ENCODE measurements around the gene EVI5.
A peak's percentile ranks its signal among the peaks of the same experiment; 100 is the strongest.

Gene EVI5

GRCh38 chr1:92583821-92584760, 200.8 kb downstream of the EVI5 start:
- Histone ChIP-seq H3K36me3 (ENCODE audit: insufficient read depth, low read length) (no peaks in the 10 kb centered on the region), H3K27me3 (ENCODE audit: insufficient read depth, low read length, poor library complexity) (no peaks in the 10 kb centered on the region), H3K4me2 (ENCODE audit: insufficient read depth, low read length) (peak overlapping the region; percentile 52), H3K27ac (ENCODE audit: low read length) (peak overlapping the region; percentile 84), H2AFZ (ENCODE audit: low read depth, low read length) (peak overlapping the region; percentile 12), H3K9ac (ENCODE audit: low read depth, low read length) (peak overlapping the region; percentile 52), H3K79me2 (ENCODE audit: insufficient read depth, low read length) (no peaks in the 10 kb centered on the region), H3K4me1 (ENCODE audit: insufficient read depth, low read length) (peaks cover 29% of the 10 kb centered on the region), H3K4me3 (ENCODE audit: low read depth in 1 of 2, low read length in 2 of 2) (peak overlapping the region in 1 of 2 experiments; percentile 26; a peak in 2 of 4 replicates), H3K9me3 (ENCODE audit: insufficient read depth, low read length, severe bottlenecking) (peaks cover 3% of the 10 kb centered on the region), H4K20me1 (ENCODE audit: insufficient read depth, low read length) (no peaks in the 10 kb centered on the region)
- TF ChIP-seq EZH2 (IDR thresholded peaks at IDR 0.05; ENCODE audit: borderline replicate concordance, low read depth, low read length, severe bottlenecking): no peak
- TF ChIP-seq, protein P1, sequence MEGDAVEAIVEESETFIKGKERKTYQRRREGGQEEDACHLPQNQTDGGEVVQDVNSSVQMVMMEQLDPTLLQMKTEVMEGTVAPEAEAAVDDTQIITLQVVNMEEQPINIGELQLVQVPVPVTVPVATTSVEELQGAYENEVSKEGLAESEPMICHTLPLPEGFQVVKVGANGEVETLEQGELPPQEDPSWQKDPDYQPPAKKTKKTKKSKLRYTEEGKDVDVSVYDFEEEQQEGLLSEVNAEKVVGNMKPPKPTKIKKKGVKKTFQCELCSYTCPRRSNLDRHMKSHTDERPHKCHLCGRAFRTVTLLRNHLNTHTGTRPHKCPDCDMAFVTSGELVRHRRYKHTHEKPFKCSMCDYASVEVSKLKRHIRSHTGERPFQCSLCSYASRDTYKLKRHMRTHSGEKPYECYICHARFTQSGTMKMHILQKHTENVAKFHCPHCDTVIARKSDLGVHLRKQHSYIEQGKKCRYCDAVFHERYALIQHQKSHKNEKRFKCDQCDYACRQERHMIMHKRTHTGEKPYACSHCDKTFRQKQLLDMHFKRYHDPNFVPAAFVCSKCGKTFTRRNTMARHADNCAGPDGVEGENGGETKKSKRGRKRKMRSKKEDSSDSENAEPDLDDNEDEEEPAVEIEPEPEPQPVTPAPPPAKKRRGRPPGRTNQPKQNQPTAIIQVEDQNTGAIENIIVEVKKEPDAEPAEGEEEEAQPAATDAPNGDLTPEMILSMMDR (IDR thresholded peaks at IDR 0.05; ENCODE audit: borderline replicate concordance, extremely low read depth, low read length, poor library complexity, severe bottlenecking): peak; percentile 55
- ATAC-seq (ENCODE audit: insufficient read depth, low read depth) (peak; percentile 98), DNase-seq (no peak)

DNA sequence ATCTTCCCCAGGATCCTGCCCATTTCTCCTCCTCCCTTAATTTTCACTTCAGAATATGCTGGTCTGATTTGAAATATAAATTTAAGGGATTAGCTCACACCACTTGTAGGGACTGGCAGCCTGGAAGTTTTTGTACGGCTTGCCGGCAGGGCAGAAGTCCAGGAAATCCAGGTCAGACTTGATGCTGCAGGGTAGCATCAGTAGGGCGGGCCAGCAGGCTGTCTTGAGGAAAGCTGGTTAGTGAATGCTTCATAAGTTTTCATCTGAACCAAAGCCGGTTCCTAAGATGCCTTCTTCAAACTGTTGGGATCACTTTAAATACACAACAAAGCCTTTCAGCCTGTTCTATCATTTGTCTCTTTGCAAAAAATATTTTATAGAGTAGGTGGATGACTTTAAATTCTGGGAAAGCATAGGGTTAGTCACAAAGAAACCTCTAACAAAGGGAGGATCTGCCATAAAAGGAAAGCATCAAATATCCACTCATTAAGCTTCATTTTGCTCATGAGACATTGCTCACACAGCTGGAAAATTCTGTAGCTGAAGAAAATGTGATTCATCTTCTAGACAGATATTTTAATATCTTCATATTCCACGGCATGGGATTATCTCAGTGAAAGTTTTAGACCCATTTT, 207.5 kb downstream of the EVI5 start:
- Histone ChIP-seq H3K79me2 (ENCODE audit: insufficient read depth, low read length) (no peaks in the 10 kb centered on the region), H3K27me3 (ENCODE audit: insufficient read depth, low read length, poor library complexity) (no peaks in the 10 kb centered on the region), H2AFZ (ENCODE audit: low read depth, low read length) (no peak overlapping the region; the same call in 1 of the 2 replicates), H4K20me1 (ENCODE audit: insufficient read depth, low read length) (no peaks in the 10 kb centered on the region), H3K4me1 (ENCODE audit: insufficient read depth, low read length) (peaks cover 1% of the 10 kb centered on the region), H3K27ac (ENCODE audit: low read length) (no peak overlapping the region), H3K9me3 (ENCODE audit: insufficient read depth, low read length, severe bottlenecking) (no peaks in the 10 kb centered on the region), H3K4me2 (ENCODE audit: insufficient read depth, low read length) (no peak overlapping the region), H3K9ac (ENCODE audit: low read depth, low read length) (no peak overlapping the region), H3K4me3 (ENCODE audit: low read depth in 1 of 2, low read length in 2 of 2) (no peak overlapping the region), H3K36me3 (ENCODE audit: insufficient read depth, low read length) (no peaks in the 10 kb centered on the region)
- no peak for DNase-seq
- no peak for TF ChIP-seq EZH2 (IDR thresholded peaks at IDR 0.05; ENCODE audit: borderline replicate concordance, low read depth, low read length, severe bottlenecking)
- TF ChIP-seq, protein P1 (IDR thresholded peaks at IDR 0.05; ENCODE audit: borderline replicate concordance, extremely low read depth, low read length, poor library complexity, severe bottlenecking): no peak
- no peak for ATAC-seq (ENCODE audit: insufficient read depth, low read depth)

DNA sequence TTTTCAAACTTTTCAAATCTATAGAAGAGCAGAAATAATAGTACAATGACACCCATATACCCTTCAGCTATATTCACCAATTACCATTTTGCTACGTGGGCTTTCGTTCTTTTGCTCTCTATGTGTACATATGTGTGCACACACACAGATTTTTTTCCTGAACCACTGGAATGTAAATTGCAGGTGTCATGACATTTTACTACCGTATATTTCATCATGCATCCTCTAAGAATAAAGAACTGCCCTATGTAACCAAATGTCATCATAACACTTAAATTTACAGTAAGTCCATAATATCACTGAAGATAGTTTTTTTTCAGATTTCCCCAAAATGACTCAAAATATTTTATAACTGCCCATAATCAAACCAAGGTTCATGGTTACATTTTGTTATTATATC, 209.8 kb downstream of the EVI5 start:
- Histone ChIP-seq H3K9me3 (ENCODE audit: insufficient read depth, low read length, severe bottlenecking) (no peaks in the 10 kb centered on the region), H3K27ac (ENCODE audit: low read length) (no peak overlapping the region), H3K9ac (ENCODE audit: low read depth, low read length) (no peak overlapping the region), H3K4me1 (ENCODE audit: insufficient read depth, low read length) (no peaks in the 10 kb centered on the region), H3K36me3 (ENCODE audit: insufficient read depth, low read length) (no peaks in the 10 kb centered on the region), H4K20me1 (ENCODE audit: insufficient read depth, low read length) (no peaks in the 10 kb centered on the region), H3K4me2 (ENCODE audit: insufficient read depth, low read length) (no peak overlapping the region), H3K4me3 (ENCODE audit: low read depth in 1 of 2, low read length in 2 of 2) (no peak overlapping the region), H3K79me2 (ENCODE audit: insufficient read depth, low read length) (no peaks in the 10 kb centered on the region), H2AFZ (ENCODE audit: low read depth, low read length) (no peak overlapping the region), H3K27me3 (ENCODE audit: insufficient read depth, low read length, poor library complexity) (no peaks in the 10 kb centered on the region)
- TF ChIP-seq, protein P1 (IDR thresholded peaks at IDR 0.05; ENCODE audit: borderline replicate concordance, extremely low read depth, low read length, poor library complexity, severe bottlenecking): no peak
- no peak for TF ChIP-seq EZH2 (IDR thresholded peaks at IDR 0.05; ENCODE audit: borderline replicate concordance, low read depth, low read length, severe bottlenecking)
- DNase-seq (no peak), ATAC-seq (ENCODE audit: insufficient read depth, low read depth) (no peak)

Data from DND-41 (cell line).